SJCRH30 (cell line): Measurements from ENCODE around the gene GPSM1. TPM values are rescaled to one million over a fixed set of nuclear protein-coding genes. Genes with fewer than 3 reads are reported as not detected.
A peak's percentile ranks its signal among the peaks of the same experiment; 100 is the strongest.

Experiments
- DNase-seq, 2 experiments: peaks; one replicate each; pipeline ENCODE4 v3.0.0-alpha.2; 2015 to 2020
- H3K27ac ChIP-seq: fragments of 250-450 bp; sonication (Bioruptor Pico); 2 replicates; pipeline ENCODE4 v1.5.1; 2020; ENCODE audit warnings: mild to moderate bottlenecking, moderate library complexity
- H3K27me3 ChIP-seq: fragments of 250-450 bp; sonication (Bioruptor Pico); 2 replicates; pipeline ENCODE4 v1.5.1; 2020; ENCODE audit warnings: mild to moderate bottlenecking, moderate library complexity
- H3K36me3 ChIP-seq: fragments of 250-450 bp; sonication (Bioruptor Pico); 2 replicates; pipeline ENCODE4 v1.5.1; 2020; ENCODE audit warnings: mild to moderate bottlenecking, moderate library complexity
- H3K4me1 ChIP-seq: fragments of 250-450 bp; sonication (Bioruptor Pico); 2 replicates; pipeline ENCODE4 v1.5.1; 2020; ENCODE audit warnings: mild to moderate bottlenecking, moderate library complexity
- H3K4me3 ChIP-seq: fragments of 250-450 bp; sonication (Bioruptor Pico); 2 replicates; pipeline ENCODE4 v1.5.1; 2020; ENCODE audit warnings: mild to moderate bottlenecking, moderate library complexity
- H3K9me3 ChIP-seq: fragments of 250-450 bp; sonication (Bioruptor Pico); replicated peaks from 2 replicates; pipeline ENCODE4 v1.5.1; 2020; ENCODE audit warnings: mild to moderate bottlenecking, moderate library complexity
- total RNA-seq: library from RNA; depleted of rRNA; stranded (reverse); fragments of >200 nt; shearing (Covaris generic); gene quantifications from 2 replicates; pipeline ENCODE4 v1.2.3, GENCODE V29; 2014

The GPSM1 gene
- total RNA-seq, 1 experiment from 2014 or later = 57.2 TPM

- Histone ChIP-seq H3K27ac (no peak overlapping the region), H3K36me3 (peaks cover 3% of the 10 kb centered on the region), H3K9me3 (no peaks in the 10 kb centered on the region), H3K27me3 (no peaks in the 10 kb centered on the region), H3K4me3 (no peak overlapping the region), H3K4me1 (peaks cover 9% of the 10 kb centered on the region)
- DNase-seq = peak in 1 of 2 experiments; percentile 28
These were observed 37.8 kb downstream of the GPSM1 start for GRCh38 chr9:136364942-136365774.

- no peak overlapping the region for H3K27ac ChIP-seq
- H3K4me3 ChIP-seq = no peak overlapping the region
- DNase-seq = no peak
- H3K36me3 ChIP-seq = peaks cover 3% of the 10 kb centered on the region
- no peaks in the 10 kb centered on the region for H3K27me3 ChIP-seq
- H3K4me1 ChIP-seq = peaks cover 9% of the 10 kb centered on the region
- H3K9me3 ChIP-seq = no peaks in the 10 kb centered on the region
These were observed 38.5 kb downstream of the GPSM1 start for GRCh38 chr9:136365775-136366222.

- no peak overlapping the region for H3K27ac ChIP-seq
- H3K27me3 ChIP-seq = no peaks in the 10 kb centered on the region
- H3K4me3 ChIP-seq = no peak overlapping the region
- peaks cover 3% of the 10 kb centered on the region for H3K36me3 ChIP-seq
- peaks cover 9% of the 10 kb centered on the region for H3K4me1 ChIP-seq
- H3K9me3 ChIP-seq = no peaks in the 10 kb centered on the region
- no peak for DNase-seq
These were observed 39.5 kb downstream of the GPSM1 start for GRCh38 chr9:136366826-136367225.

- H3K27ac ChIP-seq = no peak overlapping the region
- no peak for DNase-seq
- H3K36me3 ChIP-seq = peaks cover 3% of the 10 kb centered on the region
- peaks cover 13% of the 10 kb centered on the region for H3K4me1 ChIP-seq
- no peaks in the 10 kb centered on the region for H3K9me3 ChIP-seq
- H3K27me3 ChIP-seq = no peaks in the 10 kb centered on the region
- no peak overlapping the region for H3K4me3 ChIP-seq
These were observed 40.2 kb downstream of the GPSM1 start for GRCh38 chr9:136367296-136368145.

GRCh38 chr9:136368190-136368589 is 40.9 kb downstream of the GPSM1 start:
- Histone ChIP-seq H3K27ac (no peak overlapping the region), H3K36me3 (peaks cover 3% of the 10 kb centered on the region), H3K4me1 (peaks cover 10% of the 10 kb centered on the region), H3K9me3 (no peaks in the 10 kb centered on the region), H3K4me3 (no peak overlapping the region), H3K27me3 (no peaks in the 10 kb centered on the region)
- DNase-seq = no peak

GRCh38 chr9:136370037-136370436 is 42.7 kb downstream of the GPSM1 start:
- H3K27me3 ChIP-seq = no peaks in the 10 kb centered on the region
- peaks cover 3% of the 10 kb centered on the region for H3K36me3 ChIP-seq
- no peak for DNase-seq
- H3K4me3 ChIP-seq = no peak overlapping the region
- peaks cover 7% of the 10 kb centered on the region; the same call in 1 of the 2 replicates for H3K4me1 ChIP-seq
- H3K9me3 ChIP-seq = no peaks in the 10 kb centered on the region
- no peak overlapping the region for H3K27ac ChIP-seq

GRCh38 chr9:136370687-136371532 is 43.6 kb downstream of the GPSM1 start:
- H3K27ac ChIP-seq = no peak overlapping the region
- H3K36me3 ChIP-seq = peaks cover 3% of the 10 kb centered on the region
- peaks cover 7% of the 10 kb centered on the region; the same call in 1 of the 2 replicates for H3K4me1 ChIP-seq
- DNase-seq = no peak
- no peaks in the 10 kb centered on the region for H3K9me3 ChIP-seq
- H3K4me3 ChIP-seq = no peak overlapping the region
- H3K27me3 ChIP-seq = no peaks in the 10 kb centered on the region

GRCh38 chr9:136371533-136371880 is 44.2 kb downstream of the GPSM1 start:
- H3K4me3 ChIP-seq = no peak overlapping the region
- H3K4me1 ChIP-seq = peaks cover 7% of the 10 kb centered on the region; the same call in 1 of the 2 replicates
- DNase-seq = no peak
- H3K27me3 ChIP-seq = no peaks in the 10 kb centered on the region
- H3K9me3 ChIP-seq = no peaks in the 10 kb centered on the region
- H3K27ac ChIP-seq = no peak overlapping the region
- H3K36me3 ChIP-seq = peaks cover 3% of the 10 kb centered on the region

GRCh38 chr9:136372006-136372405 is 44.7 kb downstream of the GPSM1 start:
- no peak for DNase-seq
- Histone ChIP-seq H3K4me1 (peaks cover 7% of the 10 kb centered on the region; the same call in 1 of the 2 replicates), H3K27me3 (no peaks in the 10 kb centered on the region), H3K27ac (0 out of 2 replicates have a peak overlapping the region, but pooled peaks have one; percentile 35), H3K36me3 (peaks cover 3% of the 10 kb centered on the region), H3K9me3 (no peaks in the 10 kb centered on the region), H3K4me3 (peak overlapping the region; percentile 58)

- H3K27ac ChIP-seq = peak overlapping the region; percentile 35
- no peaks in the 10 kb centered on the region for H3K9me3 ChIP-seq
- H3K27me3 ChIP-seq = no peaks in the 10 kb centered on the region
- H3K4me3 ChIP-seq = peak overlapping the region; percentile 58
- peak; percentile 85 to 90 for DNase-seq
- H3K36me3 ChIP-seq = peaks cover 3% of the 10 kb centered on the region
- peaks cover 7% of the 10 kb centered on the region; the same call in 1 of the 2 replicates for H3K4me1 ChIP-seq
These were observed 45.4 kb downstream of the GPSM1 start for GRCh38 chr9:136372561-136373299.

- peak within 1 kb of the TSS; percentile 35 for H3K27ac ChIP-seq
- H3K4me3 ChIP-seq = peak within 1 kb of the TSS; percentile 58
- H3K27me3 ChIP-seq = no peaks in the 10 kb centered on the region
- H3K36me3 ChIP-seq = peaks cover 5% of the 10 kb centered on the region
- H3K4me1 ChIP-seq = peaks cover 7% of the 10 kb centered on the region; the same call in 1 of the 2 replicates
- H3K9me3 ChIP-seq = no peaks in the 10 kb centered on the region
- DNase-seq = peak; percentile 84
These were observed 46.2 kb downstream of the GPSM1 start, which contains the start of gene CARD9 for GRCh38 chr9:136373300-136374182. TSS of gene CARD9 (minus strand) at chr9:136373669. CDS start at chr9:136372078, 1,591 bp downstream.

- Histone ChIP-seq H3K4me1 (peaks cover 7% of the 10 kb centered on the region; the same call in 1 of the 2 replicates), H3K27me3 (no peaks in the 10 kb centered on the region), H3K9me3 (no peaks in the 10 kb centered on the region), H3K36me3 (peaks cover 4% of the 10 kb centered on the region), H3K4me3 (no peak overlapping the region), H3K27ac (no peak overlapping the region)
- no peak for DNase-seq
These were observed 46.8 kb downstream of the GPSM1 start for GRCh38 chr9:136374183-136374575.

- Histone ChIP-seq H3K4me1 (peaks cover 7% of the 10 kb centered on the region; the same call in 1 of the 2 replicates), H3K27me3 (no peaks in the 10 kb centered on the region), H3K9me3 (no peaks in the 10 kb centered on the region), H3K36me3 (peaks cover 2% of the 10 kb centered on the region; the same call in 1 of the 2 replicates), H3K4me3 (no peak overlapping the region), H3K27ac (no peak overlapping the region)
- no peak for DNase-seq
These were observed 47.8 kb downstream of the GPSM1 start for GRCh38 chr9:136375096-136375495.
